Activated CD8-positive, alpha-beta memory T cell treated with anti-CD3 and anti-CD28 coated beads, Interleukin-2, amount 50 U/mL, for 48 hours (primary cell): ENCODE results near the gene GH2.
A peak's percentile ranks its signal among the peaks of the same experiment; 100 is the strongest.
"Not testable (repeated sequence)": the region's sequence is repeated elsewhere in the genome, so short reads cannot be mapped to it uniquely, and the experiment has no call there.

Experiments used
- DNase-seq: peaks from one replicate; pipeline ENCODE4 v3.0.0-alpha.2; 2020

Gene GH2

DNA sequence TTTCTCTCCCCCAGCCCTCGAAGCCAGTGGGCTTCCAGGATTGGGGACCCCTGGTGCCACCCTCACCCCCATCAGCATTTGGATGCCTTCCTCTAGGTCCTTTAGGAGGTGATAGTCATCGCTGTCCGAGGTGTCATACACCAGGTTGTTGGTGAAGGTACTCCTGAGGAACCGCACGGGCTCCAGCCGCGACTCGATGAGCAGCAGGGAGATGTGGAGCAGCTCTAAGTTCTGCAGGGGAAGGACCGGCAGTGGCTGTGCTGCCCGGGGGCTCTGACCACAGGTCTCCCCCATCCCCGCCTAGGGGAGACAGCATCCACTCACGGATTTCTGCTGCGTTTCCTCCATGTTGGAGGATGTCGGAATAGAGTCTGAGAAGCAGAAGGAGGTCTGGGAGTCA, 28.4 kb upstream of the GH2 start:
- no peak for DNase-seq

- not testable (repeated sequence) for DNase-seq
Measured at GRCh38 chr17:63909586-63909985, 27.8 kb upstream of the GH2 start.

- DNase-seq, result not testable (repeated sequence)
Measured at GRCh38 chr17:63907161-63907778, 25.5 kb upstream of the GH2 start.

- DNase-seq, result not testable (repeated sequence)
Measured at GRCh38 chr17:63904796-63905195, 23.1 kb upstream of the GH2 start.

DNA sequence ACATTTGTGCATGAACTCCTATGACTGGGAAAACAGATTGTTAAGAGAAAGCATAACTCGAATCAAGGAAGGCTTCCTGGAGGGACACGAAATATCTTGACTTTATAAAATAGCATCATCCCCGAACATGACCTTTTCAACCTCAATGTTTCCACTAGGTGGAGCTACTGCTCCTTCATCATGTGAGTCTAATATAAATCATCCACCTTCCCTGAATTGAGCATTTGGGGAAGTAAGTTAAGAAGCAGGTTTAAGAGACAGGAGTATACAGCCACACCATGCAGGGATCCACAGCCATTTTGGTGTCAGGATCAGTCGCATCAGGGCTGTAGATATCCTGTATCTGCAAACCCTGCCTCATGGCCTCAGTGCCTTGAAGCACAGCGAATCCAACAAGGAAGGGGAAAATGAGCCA, 22.1 kb upstream of the GH2 start:
- not testable (repeated sequence) for DNase-seq

GRCh38 chr17:63901971-63902370, 20.2 kb upstream of the GH2 start:
- not testable (repeated sequence) for DNase-seq

DNA sequence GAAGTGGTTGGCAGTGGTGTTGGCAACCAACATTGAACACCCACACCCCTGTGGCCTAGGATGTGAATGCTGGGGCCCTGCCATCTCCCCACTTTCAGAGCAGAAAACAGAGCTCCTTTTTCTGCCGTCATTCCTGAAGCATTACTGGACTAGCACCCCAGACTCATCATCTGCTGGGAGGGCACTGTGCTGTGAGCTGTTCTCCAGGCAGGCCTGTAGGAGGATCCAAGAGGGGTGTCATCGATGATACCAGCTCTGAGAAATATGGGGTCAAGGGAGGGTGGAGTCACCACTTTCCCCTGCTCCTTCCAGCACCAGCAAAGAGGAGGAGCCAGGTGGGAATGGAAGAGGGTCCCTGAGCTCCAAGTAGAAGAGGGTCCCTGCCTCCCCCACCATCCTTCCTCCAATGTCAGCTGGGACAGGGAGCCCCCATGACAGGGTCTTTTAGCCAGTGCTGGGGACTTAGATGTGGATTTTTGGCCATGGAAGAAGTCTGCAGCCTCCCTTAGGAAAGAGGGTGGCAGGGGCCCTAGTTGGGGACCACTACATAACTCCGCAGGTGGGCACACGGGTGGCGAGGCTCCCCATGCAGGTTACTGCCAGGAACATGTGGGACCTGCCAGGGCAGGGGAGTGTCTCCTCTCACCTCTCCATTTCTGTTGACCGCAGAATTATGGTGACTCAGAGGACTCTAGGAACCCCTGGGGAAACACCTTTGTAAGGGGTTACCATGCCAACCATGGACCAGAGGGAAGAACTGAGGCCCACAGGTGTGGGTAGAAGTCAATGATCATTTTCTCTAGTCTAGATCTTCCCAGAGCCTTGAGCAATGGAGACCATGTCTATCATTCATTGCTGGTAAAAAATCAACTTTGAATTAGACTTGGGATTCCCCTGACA, 17.4 kb upstream of the GH2 start:
- not testable (repeated sequence) for DNase-seq

DNA sequence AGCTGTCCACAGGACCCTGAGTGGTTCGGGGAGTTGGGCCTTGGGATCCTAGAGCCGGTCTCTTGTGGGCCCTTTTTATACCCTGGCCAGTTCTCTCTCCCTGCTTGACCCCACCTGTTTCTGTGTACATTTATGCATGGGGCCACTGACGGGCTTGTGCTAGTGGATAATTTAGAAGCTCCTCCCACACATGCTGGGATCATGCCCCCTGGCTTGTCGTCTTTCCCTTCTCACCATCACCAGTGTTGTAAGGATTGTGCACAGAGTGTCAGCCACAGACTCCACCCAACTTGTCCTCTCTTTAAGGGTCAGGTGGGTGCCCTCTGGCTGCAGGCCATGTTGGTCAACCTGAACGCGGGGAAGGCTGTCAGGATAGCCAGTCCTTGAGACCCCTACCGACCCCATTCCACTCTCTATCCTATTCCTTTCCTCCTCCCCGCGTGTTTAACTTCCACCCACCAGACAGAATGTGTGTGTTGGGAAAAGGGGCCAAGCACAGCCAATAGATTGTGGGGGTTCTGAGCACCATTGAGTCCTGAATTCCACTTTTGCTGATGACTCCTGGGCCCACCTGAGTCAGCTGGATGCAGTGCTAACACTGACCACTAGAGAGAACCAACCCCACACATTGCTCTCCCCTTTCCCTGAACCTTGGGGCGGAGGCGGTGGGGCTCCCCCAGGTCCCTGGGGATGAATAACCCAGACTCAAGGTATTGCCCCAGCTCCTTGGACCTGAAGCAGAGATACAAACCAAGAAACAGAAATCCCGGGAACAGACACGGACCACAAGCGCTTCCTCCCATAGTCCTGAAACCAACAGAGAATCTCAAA, 15.0 kb upstream of the GH2 start, which contains the start of gene CSH1:
Gene CSH1, minus strand, starts transcription at position 51 of the 831 bp plus-strand sequence. CDS start 63 bp downstream, outside the sequence.
- DNase-seq, result not testable (repeated sequence)

DNA sequence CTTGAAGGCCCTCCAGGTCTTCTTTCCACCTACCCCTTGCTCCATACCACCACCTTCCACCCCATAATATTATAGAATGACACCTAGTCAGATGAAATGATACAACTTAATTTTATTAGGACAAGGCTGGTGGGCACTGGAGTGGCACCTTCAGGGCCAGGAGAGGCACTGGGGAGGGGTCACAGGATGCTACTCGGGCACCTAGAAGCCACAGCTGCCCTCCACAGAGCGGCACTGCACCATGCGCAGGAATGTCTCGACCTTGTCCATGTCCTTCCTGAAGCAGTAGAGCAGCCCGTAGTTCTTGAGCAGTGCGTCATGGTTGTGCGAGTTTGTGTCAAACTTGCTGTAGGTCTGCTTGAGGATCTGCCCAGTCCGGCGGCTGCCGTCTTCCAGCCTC, 13.1 kb upstream of the GH2 start:
- DNase-seq, result not testable (repeated sequence)

GRCh38 chr17:63894021-63894420, 12.3 kb upstream of the GH2 start:
- DNase-seq, result not testable (repeated sequence)

GRCh38 chr17:63892316-63893037, 10.7 kb upstream of the GH2 start:
- DNase-seq, result not testable (repeated sequence)

- DNase-seq, result peak; percentile 54
Measured at GRCh38 chr17:63889026-63889848, 7.5 kb upstream of the GH2 start.

- peak; percentile 35 for DNase-seq
Measured at GRCh38 chr17:63885119-63885518, 3.4 kb upstream of the GH2 start.

GRCh38 chr17:63882626-63883126, 932 bp upstream of the GH2 start:
- DNase-seq, result peak; percentile 18

GRCh38 chr17:63881337-63881736, 407 bp downstream of the GH2 start:
- not testable (repeated sequence) for DNase-seq

- peak; percentile 45 for DNase-seq
Measured at GRCh38 chr17:63880706-63881105, 1.0 kb downstream of the GH2 start.

- DNase-seq, result not testable (repeated sequence)
Measured at GRCh38 chr17:63878413-63878812, 3.3 kb downstream of the GH2 start.

DNA sequence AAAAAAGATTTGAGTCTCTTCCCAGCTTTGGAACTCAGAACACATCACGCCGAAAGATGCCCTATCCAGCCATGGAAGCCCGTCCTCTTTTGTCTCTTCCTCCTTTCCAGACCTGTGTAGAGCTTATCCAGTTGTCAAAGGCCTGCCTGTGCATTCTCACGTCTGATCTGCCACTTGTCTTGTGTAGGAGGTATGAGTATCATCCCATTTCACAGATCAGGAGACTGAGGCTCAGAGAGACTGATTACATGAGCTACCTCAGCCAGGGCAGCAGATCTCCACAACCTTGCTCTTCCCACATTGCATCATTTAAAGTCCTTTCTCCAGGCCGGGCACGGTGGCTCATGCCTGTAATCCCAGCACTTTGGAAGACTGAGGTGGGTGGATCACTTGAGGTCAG, 7.1 kb downstream of the GH2 start:
- DNase-seq, result not testable (repeated sequence)

DNA sequence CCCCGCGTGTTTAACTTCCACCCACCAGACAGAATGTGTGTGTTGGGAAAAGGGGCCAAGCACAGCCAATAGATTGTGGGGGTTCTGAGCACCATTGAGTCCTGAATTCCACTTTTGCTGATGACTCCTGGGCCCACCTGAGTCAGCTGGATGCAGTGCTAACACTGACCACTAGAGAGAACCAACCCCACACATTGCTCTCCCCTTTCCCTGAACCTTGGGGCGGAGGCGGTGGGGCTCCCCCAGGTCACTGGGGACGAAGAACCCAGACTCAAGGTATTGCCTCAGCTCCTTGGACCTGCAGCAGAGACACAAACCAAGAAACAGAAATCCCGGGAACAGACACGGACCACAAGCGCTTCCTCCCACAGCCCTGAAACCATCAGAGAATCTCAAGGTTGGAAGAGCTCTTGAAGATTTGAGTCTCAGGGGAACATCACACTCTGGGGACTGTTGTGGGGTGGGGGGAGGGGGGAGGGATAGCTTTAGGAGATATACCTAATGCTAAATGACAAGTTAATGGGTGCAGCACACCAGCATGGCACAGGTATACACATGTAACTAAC, 7.6 kb downstream of the GH2 start:
- DNase-seq, result not testable (repeated sequence)

DNA sequence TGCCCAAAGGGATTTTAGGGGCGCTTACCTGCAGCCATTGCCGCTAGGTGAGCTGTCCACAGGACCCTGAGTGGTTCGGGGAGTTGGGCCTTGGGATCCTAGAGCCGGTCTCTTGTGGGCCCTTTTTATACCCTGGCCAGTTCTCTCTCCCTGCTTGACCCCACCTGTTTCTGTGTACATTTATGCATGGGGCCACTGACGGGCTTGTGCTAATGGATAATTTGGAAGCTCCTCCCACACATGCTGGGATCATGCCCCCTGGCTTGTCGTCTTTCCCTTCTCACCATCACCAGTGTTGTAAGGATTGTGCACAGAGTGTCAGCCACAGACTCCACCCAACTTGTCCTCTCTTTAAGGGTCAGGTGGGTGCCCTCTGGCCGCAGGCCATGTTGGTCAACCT, 8.2 kb downstream of the GH2 start, which contains the start of gene CSH2:
Gene CSH2, minus strand, starts transcription at position 101 of the 400 bp plus-strand sequence. Its CDS starts 63 bp downstream, at position 38.
- not testable (repeated sequence) for DNase-seq
